K562 (cell line): ENCODE measurements around the gene ANK2. TPM values are rescaled to one million over a fixed set of nuclear protein-coding genes. Genes with fewer than 3 reads are reported as not detected.

ENCODE experiments used
- ATAC-seq: fragments of 200-7000 bp; cut with Tn5 transposase; 3 replicates; pipeline ENCODE4 v1.9.1; 2020; ENCODE audit warnings: moderate library complexity
- BruUV-seq: library from RNA; stranded (reverse); fragments of 400-500 nt; replicated peaks from 2 replicates; lab custom pipeline; 2021; lab: Mats Ljungman, UMichigan
- CTCF ChIA-PET: fragments of 300-600 bp; formaldehyde crosslinking; extraction: SDS; loops from one replicate; lab custom pipeline; 2021; ENCODE audit warnings: low intra/inter-chr PET ratio; lab: Yijun Ruan, JAX
- POLR2A ChIA-PET: fragments of 300-600, 350-650 bp; sonication (Branson Sonifier 250); formaldehyde crosslinking; extraction: SDS; loops from one replicate; lab custom pipeline; 2021; ENCODE audit warnings: antibody characterized with exemption, inconsistent platforms; lab: Yijun Ruan, JAX
- DNase-seq, 4 experiments: peaks; one replicate each; pipeline versions ENCODE4 v3.0.0 to v3.0.0-alpha.2; 2011 to 2018; ENCODE audit warnings: low spot score in 3 of 4, mixed read lengths in 3 of 4; ENCODE audit errors: extremely low read depth in 1 of 4
- FAIRE-seq: peaks from 2 replicates; lab custom pipeline; 2011; peaks lifted over from hg19 to GRCh38; lab: Jason Lieb, UNC
- H2AFZ ChIP-seq: 2 replicates; pipeline ENCODE4 v1.6.0; 2011; ENCODE audit warnings: low read depth, low read length, control low read depth, inconsistent platforms
- H3K27ac ChIP-seq: fragments of 200-600 bp; 3 replicates; pipeline ENCODE4 v1.8.0; 2011; ENCODE audit warnings: low read depth, mild to moderate bottlenecking, control low read depth, inconsistent platforms, low read length, moderate library complexity, mixed read lengths; ENCODE audit errors: extremely low read depth
- H3K27me3 ChIP-seq, 2 experiments: fragments of 300-600 bp in 1 of 2; 2 replicates in 1 of 2; 3 replicates in 1 of 2; pipeline versions ENCODE4 v1.6.0 to v1.8.0; 2011; ENCODE audit warnings: inconsistent platforms in 2 of 2, low read length in 2 of 2, mild to moderate bottlenecking in 1 of 2, mixed read lengths in 1 of 2, moderate library complexity in 1 of 2; ENCODE audit not compliant: control insufficient read depth in 2 of 2, insufficient read depth in 2 of 2
- H3K36me3 ChIP-seq: fragments of 300-600 bp; 3 replicates; pipeline ENCODE4 v1.8.0; 2011; ENCODE audit warnings: mild to moderate bottlenecking, low read length, inconsistent platforms; ENCODE audit not compliant: control insufficient read depth, insufficient read depth
- H3K4me1 ChIP-seq, 2 experiments: fragments of 200-600 bp in 1 of 2; replicated peaks in 1 of 2; 2 replicates in 1 of 2; 3 replicates in 1 of 2; pipeline versions ENCODE4 v1.5.1 to v1.8.0; 2011; ENCODE audit warnings: inconsistent platforms in 2 of 2, low read length in 2 of 2, mild to moderate bottlenecking in 1 of 2, mixed read lengths in 1 of 2, moderate library complexity in 1 of 2; ENCODE audit not compliant: control insufficient read depth in 2 of 2, insufficient read depth in 2 of 2
- H3K4me2 ChIP-seq: 2 replicates; pipeline ENCODE4 v1.6.1; 2011; ENCODE audit warnings: low read length, control low read depth, inconsistent platforms, mixed read lengths; ENCODE audit not compliant: insufficient read depth
- H3K4me3 ChIP-seq: fragments of 200-600 bp; sonication (generic), shearing (Covaris generic); 2 replicates; pipeline ENCODE4 v1.5.1; 2016; ENCODE audit warnings: control low read depth, inconsistent platforms
- H3K79me2 ChIP-seq: fragments of 200-600 bp; 3 replicates; pipeline ENCODE4 v1.8.0; 2011; ENCODE audit warnings: low read length, inconsistent platforms; ENCODE audit not compliant: control insufficient read depth, insufficient read depth
- H3K9ac ChIP-seq, 2 experiments: 2 replicates each; pipeline versions ENCODE4 v1.6.0 to v1.6.1; 2011; ENCODE audit warnings: low read depth in 2 of 2, low read length in 2 of 2, control low read depth in 1 of 2, inconsistent platforms in 1 of 2, mild to moderate bottlenecking in 1 of 2, mixed read lengths in 1 of 2; ENCODE audit not compliant: insufficient read depth in 1 of 2
- H3K9me1 ChIP-seq: one replicate; pipeline ENCODE4 v1.6.0; 2011; ENCODE audit warnings: inconsistent platforms, mild to moderate bottlenecking, low read length, moderate library complexity; ENCODE audit not compliant: control insufficient read depth, insufficient read depth
- H3K9me3 ChIP-seq: replicated peaks from 2 replicates; pipeline ENCODE4 v1.5.1; 2011; ENCODE audit warnings: low read depth, low read length, inconsistent platforms; ENCODE audit not compliant: control insufficient read depth, insufficient read depth
- H4K20me1 ChIP-seq: replicated peaks from 2 replicates; pipeline ENCODE4 v1.6.1; 2011; ENCODE audit warnings: low read length, inconsistent platforms, mixed read lengths; ENCODE audit not compliant: control insufficient read depth, insufficient read depth
- CBX1 ChIP-seq: sonication (generic); IDR thresholded peaks from 2 replicates; pipeline ENCODE4 v1.6.1; 2016; ENCODE audit warnings: antibody characterized with exemption, low read depth, mild to moderate bottlenecking
- DNMT1 ChIP-seq: fragments of 450-650 bp; IDR thresholded peaks from 2 replicates; pipeline ENCODE4 v1.6.1; 2016; ENCODE audit warnings: antibody characterized with exemption, mild to moderate bottlenecking
- ESRRB ChIP-seq: fragments of 250-450 bp; sonication (Bioruptor Pico); IDR thresholded peaks from 2 replicates; pipeline ENCODE4 v1.5.0; 2020; ENCODE audit warnings: mild to moderate bottlenecking, moderate library complexity, borderline replicate concordance
- GTF2F1 ChIP-seq: IDR thresholded peaks from 2 replicates; pipeline ENCODE4 v1.6.1; 2011; ENCODE audit warnings: low read depth, low read length, improper control_type of control experiment
- MCM3 ChIP-seq: fragments of 450-650 bp; IDR thresholded peaks from 2 replicates; pipeline ENCODE4 v1.6.1; 2016
- NFIX ChIP-seq: fragments of 250-450 bp; sonication (Bioruptor Pico); IDR thresholded peaks from 2 replicates; pipeline ENCODE4 v1.4.0; 2020; ENCODE audit warnings: low read depth, mild to moderate bottlenecking, moderate library complexity
- OTX1 ChIP-seq: fragments of 450-650 bp; formaldehyde crosslinking; IDR thresholded peaks from 2 replicates; pipeline ENCODE4 v1.4.0; 2022; ENCODE audit warnings: mild to moderate bottlenecking
- PCBP1 ChIP-seq: fragments of 200-400 bp; formaldehyde crosslinking; IDR thresholded peaks from 2 replicates; pipeline ENCODE4 v1.6.1; 2018; ENCODE audit warnings: mild to moderate bottlenecking, low read depth, low read length; ENCODE audit not compliant: poor library complexity, severe bottlenecking
- PRMT5 ChIP-seq: sonication (generic); formaldehyde crosslinking; IDR thresholded peaks from 2 replicates; pipeline ENCODE4 v1.5.0; 2020; ENCODE audit warnings: missing genetic modification reagents
- ZC3H8 ChIP-seq: fragments of 450-650 bp; IDR thresholded peaks from 2 replicates; pipeline ENCODE4 v1.6.1; 2017
- ZNF253 ChIP-seq: fragments of 250-450 bp; sonication (Bioruptor Pico); conservative IDR thresholded peaks from 2 replicates; pipeline ENCODE4 v1.6.1; 2021; ENCODE audit warnings: mild to moderate bottlenecking
- WGBS: fragments of 100-300 bp; shearing (Covaris generic); methylation state at CpG from one replicate; pipeline ENCODE4 v1.1.6; 2016; ENCODE audit warnings: low coverage, mixed read lengths; ENCODE audit not compliant: insufficient coverage; ENCODE audit errors: missing lambda C conversion rate; 5-methylcytosine and 5-hydroxymethylcytosine counted together
- in situ Hi-C: fragments of 300-500 bp; cut with MboI; formaldehyde crosslinking; loops from 4 replicates; pipeline ENCODE4 v1.15.0; 2018; ENCODE audit warnings: inconsistent platforms, mixed read lengths
- intact Hi-C: fragments of 100-400 bp; cut with micrococcal nuclease; formaldehyde crosslinking; loops from 2 replicates; pipeline ENCODE4 v1.14.2; 2022
- polyA plus RNA-seq, 8 experiments: library from polyadenylated mRNA; depleted of rRNA in 4 of 8; stranded (reverse) in 5 of 8; unstranded in 3 of 8; fragments of >200 nt; fragmentation: Nextera tagmentation in 2 of 8; fragmentation: Illumina TruSeq in 1 of 8; extraction: Ambion mirVana in 2 of 8; extraction: Trizol in 1 of 8; gene quantifications; 2 replicates each; pipeline versions ENCODE4 v1.2.1 to v1.2.3, GENCODE V29; 2011 to 2014; ENCODE audit warnings: inconsistent platforms in 1 of 8, missing spikeins in 1 of 8
- total RNA-seq, 7 experiments: library from RNA; depleted of rRNA in 6 of 7; stranded (reverse); fragments of >200 nt in 6 of 7; fragmentation: Illumina TruSeq in 2 of 7; extraction: Trizol in 2 of 7; gene quantifications; 2 replicates each; pipeline versions ENCODE4 v1.2.1 to v1.2.3, GENCODE V29; 2011 to 2021; ENCODE audit warnings: low replicate concordance in 1 of 7
- TF ChIP-seq, protein P1 (sequence below): IDR thresholded peaks from 2 replicates; pipeline ENCODE4 v1.6.1; 2014; ENCODE audit warnings: antibody characterized with exemption
- TF ChIP-seq, protein P2 (sequence below): fragments of 250-450 bp; sonication (Bioruptor Pico); IDR thresholded peaks from 2 replicates; pipeline ENCODE4 v1.4.0; 2020; ENCODE audit warnings: mild to moderate bottlenecking, moderate library complexity

Gene ANK2
- total and polyA plus RNA-seq, 9 of the 15 experiments (the other 6 are each of a cell fraction or from before 2014, with no cell fraction given): 0.07 to 0.24 TPM; not detected in 7

DNA sequence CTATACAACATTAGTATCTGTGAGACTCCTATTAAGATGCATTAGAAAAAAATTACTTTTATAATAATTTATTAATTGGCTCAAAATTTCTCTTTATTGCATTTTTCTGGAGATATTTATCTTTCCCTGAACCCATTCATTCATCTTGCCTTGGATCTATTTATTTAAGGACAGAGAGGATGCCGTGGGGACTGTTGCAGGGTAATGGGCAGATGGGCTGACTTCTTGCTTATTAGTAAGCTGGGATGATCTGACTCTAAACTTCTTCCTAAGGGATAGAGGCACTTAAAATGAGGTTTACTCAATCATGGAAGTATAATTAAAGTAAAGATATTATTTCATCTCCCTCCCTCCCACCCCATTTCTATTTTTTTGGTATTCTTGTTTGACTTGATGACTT lies 18.2 kb upstream of the ANK2 start:
- H3K4me2 ChIP-seq: no peak overlapping the region
- WGBS: 9% methylated on average over 1 of the region's 1 CpG
- DNase-seq: no peak
- no peak overlapping the region for H3K4me3 ChIP-seq
- intact Hi-C loops: no loop called here
- no peak overlapping the region for H2AFZ ChIP-seq
- H4K20me1 ChIP-seq: no peaks in the 10 kb centered on the region
- H3K36me3 ChIP-seq: no peaks in the 10 kb centered on the region
- no peaks in the 10 kb centered on the region for H3K9me1 ChIP-seq
- ChIA-PET CTCF (no interaction called here), POLR2A (no interaction called here)
- no TSS peak for BruUV-seq
- TF ChIP-seq, protein P1, sequence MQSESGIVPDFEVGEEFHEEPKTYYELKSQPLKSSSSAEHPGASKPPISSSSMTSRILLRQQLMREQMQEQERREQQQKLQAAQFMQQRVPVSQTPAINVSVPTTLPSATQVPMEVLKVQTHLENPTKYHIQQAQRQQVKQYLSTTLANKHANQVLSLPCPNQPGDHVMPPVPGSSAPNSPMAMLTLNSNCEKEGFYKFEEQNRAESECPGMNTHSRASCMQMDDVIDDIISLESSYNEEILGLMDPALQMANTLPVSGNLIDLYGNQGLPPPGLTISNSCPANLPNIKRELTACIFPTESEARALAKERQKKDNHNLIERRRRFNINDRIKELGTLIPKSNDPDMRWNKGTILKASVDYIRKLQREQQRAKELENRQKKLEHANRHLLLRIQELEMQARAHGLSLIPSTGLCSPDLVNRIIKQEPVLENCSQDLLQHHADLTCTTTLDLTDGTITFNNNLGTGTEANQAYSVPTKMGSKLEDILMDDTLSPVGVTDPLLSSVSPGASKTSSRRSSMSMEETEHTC: no peak
- TF ChIP-seq PCBP1: no peak
- no peak for TF ChIP-seq CBX1
- no peak for TF ChIP-seq ZC3H8
- TF ChIP-seq OTX1 (CRISPR knock-in tag): no peak
- TF ChIP-seq, protein P2, sequence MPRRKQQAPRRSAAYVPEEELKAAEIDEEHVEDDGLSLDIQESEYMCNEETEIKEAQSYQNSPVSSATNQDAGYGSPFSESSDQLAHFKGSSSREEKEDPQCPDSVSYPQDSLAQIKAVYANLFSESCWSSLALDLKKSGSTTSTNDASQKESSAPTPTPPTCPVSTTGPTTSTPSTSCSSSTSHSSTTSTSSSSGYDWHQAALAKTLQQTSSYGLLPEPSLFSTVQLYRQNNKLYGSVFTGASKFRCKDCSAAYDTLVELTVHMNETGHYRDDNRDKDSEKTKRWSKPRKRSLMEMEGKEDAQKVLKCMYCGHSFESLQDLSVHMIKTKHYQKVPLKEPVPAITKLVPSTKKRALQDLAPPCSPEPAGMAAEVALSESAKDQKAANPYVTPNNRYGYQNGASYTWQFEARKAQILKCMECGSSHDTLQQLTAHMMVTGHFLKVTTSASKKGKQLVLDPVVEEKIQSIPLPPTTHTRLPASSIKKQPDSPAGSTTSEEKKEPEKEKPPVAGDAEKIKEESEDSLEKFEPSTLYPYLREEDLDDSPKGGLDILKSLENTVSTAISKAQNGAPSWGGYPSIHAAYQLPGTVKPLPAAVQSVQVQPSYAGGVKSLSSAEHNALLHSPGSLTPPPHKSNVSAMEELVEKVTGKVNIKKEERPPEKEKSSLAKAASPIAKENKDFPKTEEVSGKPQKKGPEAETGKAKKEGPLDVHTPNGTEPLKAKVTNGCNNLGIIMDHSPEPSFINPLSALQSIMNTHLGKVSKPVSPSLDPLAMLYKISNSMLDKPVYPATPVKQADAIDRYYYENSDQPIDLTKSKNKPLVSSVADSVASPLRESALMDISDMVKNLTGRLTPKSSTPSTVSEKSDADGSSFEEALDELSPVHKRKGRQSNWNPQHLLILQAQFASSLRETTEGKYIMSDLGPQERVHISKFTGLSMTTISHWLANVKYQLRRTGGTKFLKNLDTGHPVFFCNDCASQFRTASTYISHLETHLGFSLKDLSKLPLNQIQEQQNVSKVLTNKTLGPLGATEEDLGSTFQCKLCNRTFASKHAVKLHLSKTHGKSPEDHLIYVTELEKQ (CRISPR knock-in tag): no peak
- no peak for TF ChIP-seq MCM3
- no peak for TF ChIP-seq NFIX
- TF ChIP-seq PRMT5 (CRISPR knock-in tag): no peak
- no peak for TF ChIP-seq ZNF253
- no peak for TF ChIP-seq ESRRB (CRISPR knock-in tag)
- TF ChIP-seq GTF2F1: no peak
- no peak for TF ChIP-seq DNMT1
- no peaks in the 10 kb centered on the region for H3K9me3 ChIP-seq
- H3K4me1 ChIP-seq: no peaks in the 10 kb centered on the region
- H3K9ac ChIP-seq: no peak overlapping the region
- ATAC-seq: no peak
- in situ Hi-C loops: no loop called here
- no peaks in the 10 kb centered on the region for H3K79me2 ChIP-seq
- no peaks in the 10 kb centered on the region for H3K27me3 ChIP-seq
- H3K27ac ChIP-seq: no peak overlapping the region
- FAIRE-seq: no peak
